ENCODE measurements around the gene BTBD9.
"Not testable (repeated sequence)": the region's sequence is repeated elsewhere in the genome, so short reads cannot be mapped to it uniquely, and the experiment has no call there.

Gene BTBD9

GRCh38 chr6:38370653-38371601, 268.8 kb downstream of the BTBD9 start:
- DNase-seq: no peak

- DNase-seq: peak; percentile 50
Observed at GRCh38 chr6:38367231-38367630, 272.5 kb downstream of the BTBD9 start.

GRCh38 chr6:38366234-38366633, 273.5 kb downstream of the BTBD9 start:
- DNase-seq: no peak

DNA sequence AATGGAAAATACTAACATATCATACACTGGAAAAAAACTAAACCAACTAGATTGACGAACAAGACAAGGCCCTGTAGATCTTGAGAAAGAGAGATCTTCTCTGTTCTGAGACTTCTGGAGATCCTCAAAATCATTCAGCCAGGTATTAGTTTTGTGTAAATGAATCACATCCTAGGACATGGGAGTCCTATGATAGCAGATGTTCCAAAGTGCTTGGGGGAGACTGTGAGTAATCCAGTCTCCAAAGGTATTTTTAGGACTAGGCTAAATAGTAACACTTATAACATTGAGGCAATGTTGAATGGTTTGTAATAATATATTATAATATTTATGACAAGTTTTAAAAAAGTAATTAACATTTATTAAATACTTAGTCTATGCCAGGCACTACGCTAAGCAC, 275.0 kb downstream of the BTBD9 start:
- no peak for DNase-seq

- peak; percentile 49 for DNase-seq
Observed at GRCh38 chr6:38364127-38364526, 275.6 kb downstream of the BTBD9 start.

DNA sequence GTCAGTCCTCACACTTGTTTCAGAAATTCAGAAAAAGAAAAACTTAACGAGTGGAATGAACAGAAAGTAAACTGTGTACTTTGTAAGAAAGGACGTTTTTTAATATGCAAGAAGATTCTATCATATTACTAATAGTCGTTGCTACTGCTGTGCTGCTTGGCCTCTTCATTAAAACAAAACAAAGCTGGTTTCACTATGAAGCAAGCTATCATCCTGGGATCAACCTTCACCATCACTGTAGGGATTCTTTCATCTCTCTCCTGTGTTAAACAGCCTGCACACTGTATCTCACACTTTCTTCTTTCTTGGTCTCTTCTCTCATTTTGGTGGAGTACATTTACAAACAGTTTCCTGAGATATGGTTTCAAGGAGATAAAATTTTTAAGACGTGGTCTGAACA, 284.2 kb downstream of the BTBD9 start:
- DNase-seq: no peak

- no peak for DNase-seq
Observed at GRCh38 chr6:38354905-38355304, 284.8 kb downstream of the BTBD9 start.

GRCh38 chr6:38354037-38354381, 285.7 kb downstream of the BTBD9 start:
- no peak for DNase-seq

- peak; percentile 62 for DNase-seq
Observed at GRCh38 chr6:38353310-38354036, 286.3 kb downstream of the BTBD9 start.

DNA sequence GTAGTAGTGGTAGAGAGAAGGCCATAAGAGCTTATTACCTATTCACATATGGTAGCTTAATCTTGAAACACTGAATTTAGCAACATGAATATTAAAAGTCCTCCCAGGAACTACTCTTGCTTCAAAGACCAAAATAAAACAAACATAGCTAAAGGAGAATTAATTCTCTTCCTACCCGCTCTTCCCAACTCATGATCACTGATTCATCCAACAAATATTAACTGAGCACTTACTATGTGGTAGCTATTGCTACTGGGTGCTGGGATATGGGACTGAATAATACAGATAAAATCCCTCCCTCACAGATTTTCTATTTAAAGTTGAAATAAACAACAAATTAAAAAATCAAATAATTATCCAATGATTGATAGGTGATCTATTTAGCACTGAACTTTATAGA, 287.1 kb downstream of the BTBD9 start:
- peak; percentile 52 for DNase-seq

- peak; percentile 87 for DNase-seq
Observed at GRCh38 chr6:38350942-38351341, 288.8 kb downstream of the BTBD9 start.

- DNase-seq: no peak
Observed at GRCh38 chr6:38350220-38350619, 289.5 kb downstream of the BTBD9 start.

DNA sequence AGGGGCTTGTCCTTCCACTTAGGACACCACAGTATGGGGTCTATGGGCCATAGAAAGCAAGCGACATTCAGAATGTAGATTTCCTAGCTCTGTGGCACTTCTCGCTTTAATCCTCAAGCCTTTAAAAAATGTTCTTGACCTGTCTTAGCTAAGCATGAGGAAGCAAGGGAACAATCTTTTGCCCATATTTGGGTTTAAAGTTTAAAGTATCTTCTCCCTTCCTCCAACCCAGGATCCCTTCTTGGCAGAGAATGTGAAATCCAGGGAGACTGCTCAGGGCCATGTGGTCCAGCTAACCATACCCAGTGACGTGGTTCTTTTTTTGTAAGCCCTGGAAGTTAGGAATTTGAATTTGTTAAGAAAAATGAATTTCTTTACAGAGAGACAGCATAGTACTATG, 289.9 kb downstream of the BTBD9 start:
- DNase-seq: peak; percentile 98

DNA sequence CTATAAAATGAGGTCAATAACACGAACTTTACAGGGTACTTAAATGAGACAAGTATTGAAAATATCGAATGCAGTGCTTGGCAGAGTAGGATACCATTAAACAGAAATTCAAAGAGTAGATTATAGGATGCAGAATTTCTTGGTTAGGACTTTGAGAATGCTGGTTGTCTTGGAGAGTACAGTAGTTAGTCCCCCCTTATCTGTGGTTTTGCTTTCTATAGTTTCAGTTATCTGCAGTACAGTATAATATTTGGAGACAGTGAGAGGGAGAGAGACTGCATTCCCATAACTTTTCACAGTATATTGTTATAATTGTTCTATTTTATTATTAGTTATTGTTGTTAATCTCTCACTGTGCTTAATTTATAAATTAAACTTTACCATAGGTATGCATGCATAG, 290.5 kb downstream of the BTBD9 start:
- DNase-seq: no peak

DNA sequence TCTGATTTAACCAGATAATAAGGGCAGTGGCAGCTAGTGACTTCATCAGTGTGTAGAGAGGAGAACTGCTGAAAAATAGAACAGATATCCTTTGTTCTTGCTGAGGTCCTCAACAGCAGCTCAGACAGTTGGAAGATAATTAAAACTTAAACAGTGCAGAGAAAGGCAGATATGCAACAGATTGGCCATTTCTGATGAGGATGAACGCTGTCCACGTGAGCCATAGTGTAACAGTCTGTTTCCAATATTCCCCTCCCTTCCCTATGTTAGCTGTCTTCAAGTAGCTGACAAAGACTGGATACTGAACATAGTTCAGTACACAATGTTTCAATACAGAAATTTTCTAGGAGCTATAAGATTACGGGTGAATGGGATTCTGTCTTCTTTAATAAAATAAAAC, 291.4 kb downstream of the BTBD9 start:
- DNase-seq: no peak

- not testable (repeated sequence) for DNase-seq
Observed at GRCh38 chr6:38347829-38348228, 291.9 kb downstream of the BTBD9 start.

DNA sequence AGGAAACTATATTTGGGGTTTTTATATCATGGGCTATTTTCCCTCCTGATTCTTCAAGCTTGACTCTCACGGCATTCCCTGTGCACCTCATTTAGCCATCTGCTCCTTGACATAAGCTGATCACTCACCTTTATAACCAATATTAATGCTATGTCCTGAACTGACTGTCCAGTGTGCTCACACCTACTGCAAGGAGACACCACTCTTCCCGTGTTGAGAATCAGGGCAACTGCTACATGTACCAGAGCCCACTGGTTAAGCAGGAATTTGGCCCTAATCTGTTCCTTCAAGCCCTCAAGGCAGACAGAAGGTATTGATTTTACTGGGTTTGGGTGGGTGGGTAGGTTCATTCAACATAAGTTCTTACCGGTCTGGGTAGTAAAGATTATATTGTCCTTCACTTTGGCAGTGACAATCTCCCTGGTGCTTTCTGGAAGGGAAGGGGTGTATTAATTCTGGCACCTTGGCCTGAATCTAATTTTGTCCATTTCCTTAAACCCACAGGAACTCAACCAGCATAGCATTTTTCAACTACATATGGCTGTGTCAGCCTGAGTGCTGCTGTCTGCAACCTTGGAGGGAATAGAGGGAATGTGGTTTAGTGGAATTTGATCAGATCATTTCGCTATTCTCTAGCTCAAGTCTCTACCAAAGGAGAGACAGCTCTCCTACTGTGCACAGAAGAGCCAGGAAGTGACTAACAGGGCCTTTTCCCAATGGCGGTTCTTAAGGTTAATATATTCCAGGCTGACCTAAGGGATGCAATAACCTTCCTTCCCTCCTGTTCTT, 293.2 kb downstream of the BTBD9 start:
- peak; percentile 98 for DNase-seq

- DNase-seq: no peak
Observed at GRCh38 chr6:38345586-38345985, 294.1 kb downstream of the BTBD9 start.

DNA sequence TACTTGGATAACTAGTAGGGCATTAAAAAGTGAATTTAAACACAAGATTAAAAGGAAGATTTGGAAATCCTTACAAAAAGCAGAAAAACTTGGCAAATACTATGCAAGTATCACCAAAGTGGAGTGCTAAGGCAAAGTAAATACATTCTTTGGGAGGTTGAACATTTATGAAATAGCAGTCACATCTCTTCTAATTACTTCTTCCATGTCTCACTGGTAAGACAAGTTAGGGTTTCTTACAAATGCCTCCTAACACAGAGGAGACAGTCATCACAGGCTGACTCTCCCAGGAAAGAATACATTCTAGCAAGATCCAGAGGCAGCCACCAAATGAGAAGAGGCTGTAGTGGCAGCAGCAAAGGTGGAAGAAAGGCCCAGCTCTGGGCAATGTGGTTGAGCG, 298.2 kb downstream of the BTBD9 start:
- no peak for DNase-seq

DNA sequence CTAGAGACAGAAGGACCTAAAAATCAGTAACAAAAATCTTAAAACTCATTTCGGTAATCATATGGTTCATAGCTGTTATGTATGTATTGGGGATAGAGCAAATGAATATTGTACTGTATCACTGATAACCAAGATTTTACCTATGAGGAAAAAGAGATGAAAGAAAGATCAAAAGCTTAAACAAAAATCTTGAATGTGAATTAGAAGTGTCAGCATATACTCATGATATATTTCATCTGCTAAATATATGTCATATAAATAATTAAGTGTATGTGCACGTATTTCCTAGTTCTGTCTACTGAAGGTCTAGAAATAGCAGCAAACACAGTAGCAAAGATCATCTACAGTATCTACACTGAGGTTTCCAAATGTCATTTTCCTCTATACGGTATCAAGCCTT, 299.8 kb downstream of the BTBD9 start:
- DNase-seq: no peak

DNA sequence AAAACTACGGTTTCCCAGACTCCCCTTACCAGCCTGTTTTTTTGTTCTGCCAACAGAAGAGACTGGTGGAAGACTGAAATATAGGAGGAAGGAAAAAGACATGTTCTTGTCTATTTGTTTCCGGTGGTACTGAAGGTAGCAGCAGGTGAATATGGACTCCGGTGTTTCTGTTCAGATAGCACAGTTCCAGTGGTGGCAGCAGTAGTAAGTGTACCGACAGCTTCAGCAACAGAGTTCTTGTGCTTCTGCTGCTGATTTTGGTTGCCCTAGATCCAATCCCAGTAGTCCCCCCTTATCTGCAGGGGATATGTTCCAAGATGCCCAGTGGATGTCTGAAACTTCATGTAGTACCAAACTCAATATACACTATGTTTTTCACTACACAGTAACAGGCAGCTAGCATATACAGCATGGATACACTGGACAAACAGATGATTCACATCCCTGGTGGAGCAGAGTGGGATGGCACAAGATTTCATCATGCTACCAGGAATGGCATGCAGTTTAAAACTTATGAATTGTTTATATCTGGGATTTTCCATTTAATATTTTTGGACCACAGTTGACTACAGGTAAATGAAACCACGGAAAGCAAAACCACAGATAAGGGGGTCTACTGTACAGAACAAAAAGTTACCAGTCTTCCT, 301.8 kb downstream of the BTBD9 start:
- DNase-seq: peak; percentile 92

DNA sequence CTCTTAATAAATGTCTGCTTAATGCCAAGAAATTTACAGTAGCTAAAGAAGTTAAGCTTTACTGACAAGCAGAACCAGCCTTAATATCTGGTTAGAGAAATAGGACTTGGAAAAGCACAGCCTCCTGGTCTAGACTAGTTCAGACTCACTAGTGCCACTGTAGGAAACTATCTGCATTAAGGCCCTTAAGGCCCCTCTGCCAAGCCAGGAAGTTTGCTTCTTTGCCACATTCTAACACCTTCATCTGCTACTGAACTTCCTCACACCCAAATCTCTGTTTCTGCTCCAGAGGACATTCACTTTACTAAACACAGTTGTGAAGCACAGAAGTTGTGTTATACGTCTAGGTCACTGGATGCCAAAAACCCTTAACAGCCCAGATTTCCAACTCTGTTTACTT, 302.8 kb downstream of the BTBD9 start:
- no peak for DNase-seq

- DNase-seq: no peak
Observed at GRCh38 chr6:38326837-38327236, 312.9 kb downstream of the BTBD9 start.

All from fibroblast of upper back skin (primary cell).